ENCODE data around the gene YARS1. TPM values are rescaled to one million over a fixed set of nuclear protein-coding genes. Genes with fewer than 3 reads are reported as not detected.

Gene YARS1
- total RNA-seq, 1 donor from 2014 or later, result 197 TPM

DNA sequence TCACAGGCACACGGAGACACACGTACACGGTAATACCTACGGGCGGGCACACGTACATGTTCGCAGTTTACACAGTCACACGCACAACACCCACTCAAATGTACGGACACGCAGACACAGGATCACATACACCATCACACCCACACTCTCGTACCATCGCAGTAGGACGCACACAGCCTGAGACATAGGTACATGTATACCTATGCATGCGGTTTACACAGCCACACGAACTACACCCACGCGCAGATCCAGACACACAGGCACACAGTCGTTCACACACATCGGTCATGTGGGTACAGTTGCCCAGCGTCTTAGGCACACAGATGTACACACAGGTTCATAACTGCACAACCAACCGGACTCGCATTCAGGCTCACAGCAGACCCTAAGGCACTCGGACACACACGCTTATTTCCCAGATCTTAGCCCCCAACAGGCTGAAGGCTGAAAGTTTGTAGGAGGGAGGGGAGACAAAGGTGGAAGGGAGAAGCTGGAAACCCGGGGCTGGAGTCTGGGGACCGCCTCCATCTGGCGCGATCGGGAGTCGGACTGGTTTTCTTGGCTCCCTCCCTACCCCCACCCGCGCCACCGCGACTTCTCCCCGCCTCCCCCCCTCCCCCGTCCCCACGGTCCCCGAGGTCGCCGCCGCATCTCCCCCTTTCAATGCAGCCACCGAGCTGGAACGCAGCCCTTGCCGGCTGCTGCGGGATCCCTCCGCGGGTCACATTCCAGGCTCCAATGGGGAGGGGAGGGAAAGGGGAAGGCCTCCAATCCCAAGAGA lies 62.7 kb downstream of the YARS1 start:
- TF ChIP-seq, protein P1, sequence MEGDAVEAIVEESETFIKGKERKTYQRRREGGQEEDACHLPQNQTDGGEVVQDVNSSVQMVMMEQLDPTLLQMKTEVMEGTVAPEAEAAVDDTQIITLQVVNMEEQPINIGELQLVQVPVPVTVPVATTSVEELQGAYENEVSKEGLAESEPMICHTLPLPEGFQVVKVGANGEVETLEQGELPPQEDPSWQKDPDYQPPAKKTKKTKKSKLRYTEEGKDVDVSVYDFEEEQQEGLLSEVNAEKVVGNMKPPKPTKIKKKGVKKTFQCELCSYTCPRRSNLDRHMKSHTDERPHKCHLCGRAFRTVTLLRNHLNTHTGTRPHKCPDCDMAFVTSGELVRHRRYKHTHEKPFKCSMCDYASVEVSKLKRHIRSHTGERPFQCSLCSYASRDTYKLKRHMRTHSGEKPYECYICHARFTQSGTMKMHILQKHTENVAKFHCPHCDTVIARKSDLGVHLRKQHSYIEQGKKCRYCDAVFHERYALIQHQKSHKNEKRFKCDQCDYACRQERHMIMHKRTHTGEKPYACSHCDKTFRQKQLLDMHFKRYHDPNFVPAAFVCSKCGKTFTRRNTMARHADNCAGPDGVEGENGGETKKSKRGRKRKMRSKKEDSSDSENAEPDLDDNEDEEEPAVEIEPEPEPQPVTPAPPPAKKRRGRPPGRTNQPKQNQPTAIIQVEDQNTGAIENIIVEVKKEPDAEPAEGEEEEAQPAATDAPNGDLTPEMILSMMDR (IDR thresholded peaks at IDR 0.05; ENCODE audit: partially characterized antibody, unreplicated experiment), result no peak
- H3K4me3 Mint-ChIP-seq (ENCODE audit: unreplicated experiment), result peak overlapping the region; percentile 96
- H3K4me1 Mint-ChIP-seq (ENCODE audit: low read depth, unreplicated experiment), result peaks cover 9% of the 10 kb centered on the region
- H3K27me3 Mint-ChIP-seq (ENCODE audit: unreplicated experiment), result peaks cover 2% of the 10 kb centered on the region
- H3K9me3 Mint-ChIP-seq (ENCODE audit: unreplicated experiment), result peaks cover 2% of the 10 kb centered on the region
- DNase-seq, result peak; percentile 64
- no peaks in the 10 kb centered on the region for H3K36me3 Mint-ChIP-seq (ENCODE audit: unreplicated experiment)
- peak overlapping the region; percentile 46 for H3K27ac Mint-ChIP-seq (ENCODE audit: unreplicated experiment)

DNA sequence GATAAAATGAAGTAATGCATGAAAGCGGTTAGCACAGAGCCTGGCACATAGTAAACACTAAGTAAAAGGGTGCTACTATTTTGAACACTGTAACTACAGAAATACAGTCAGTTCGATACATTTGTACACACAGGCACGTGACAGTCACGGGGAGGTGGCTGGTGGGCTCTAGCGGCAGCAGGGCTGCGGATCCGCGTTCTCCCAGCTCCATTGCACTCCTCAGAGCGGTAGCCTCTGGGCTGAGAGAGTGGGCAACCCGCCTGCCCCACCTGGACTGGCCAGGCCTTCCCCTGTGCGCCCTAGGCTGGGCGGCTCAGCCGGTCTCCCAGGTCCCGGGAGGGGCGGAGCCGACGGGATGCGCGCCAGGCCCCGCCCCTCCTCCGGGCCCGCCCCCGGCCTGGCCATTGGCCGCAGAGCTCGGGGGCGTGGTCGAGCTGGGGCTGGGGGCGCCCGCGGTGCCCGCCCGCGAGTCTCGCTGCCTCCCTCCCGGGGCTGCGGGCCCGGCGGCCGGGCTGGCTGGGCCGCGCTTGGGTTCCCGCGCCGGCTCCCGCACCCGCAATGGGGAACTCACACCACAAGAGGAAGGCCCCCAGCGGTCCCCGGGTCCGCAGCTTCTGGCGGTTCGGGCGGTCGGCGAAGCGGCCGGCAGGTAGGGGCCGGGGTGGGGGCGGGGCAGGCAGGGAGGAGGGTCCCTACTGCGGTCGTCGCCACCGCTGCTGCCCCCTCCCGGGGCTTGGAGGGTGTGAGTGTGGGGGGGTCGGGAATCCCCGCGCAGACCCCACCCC lies 63.4 kb downstream of the YARS1 start:
- Mint-ChIP-seq H3K4me1 (ENCODE audit: low read depth, unreplicated experiment) (peaks cover 9% of the 10 kb centered on the region), H3K27ac (ENCODE audit: unreplicated experiment) (no peak overlapping the region)

DNA sequence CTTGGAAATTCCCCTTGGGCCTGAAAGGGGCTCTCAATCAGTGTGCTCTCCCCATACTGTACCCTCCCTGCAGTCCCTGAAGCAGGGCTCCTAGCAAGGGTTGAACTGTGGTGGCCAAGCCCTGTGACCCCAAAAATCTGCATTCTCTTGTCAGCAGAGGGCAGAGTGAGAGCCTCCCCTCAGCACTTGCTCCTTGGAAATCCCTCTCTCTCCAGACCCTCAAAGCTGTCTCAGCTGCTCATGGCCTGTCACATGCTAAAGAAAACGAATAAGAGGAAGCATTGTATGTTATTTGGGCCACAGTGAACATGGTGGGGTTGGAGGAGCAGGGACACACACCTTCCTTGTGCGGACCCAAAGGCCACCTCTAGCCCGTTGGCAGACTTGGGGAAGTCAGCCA lies 67.4 kb downstream of the YARS1 start:
- Mint-ChIP-seq H3K36me3 (ENCODE audit: unreplicated experiment) (no peaks in the 10 kb centered on the region), H3K9me3 (ENCODE audit: unreplicated experiment) (peaks cover 3% of the 10 kb centered on the region), H3K27me3 (ENCODE audit: unreplicated experiment) (peaks cover 5% of the 10 kb centered on the region), H3K27ac (ENCODE audit: unreplicated experiment) (no peak overlapping the region), H3K4me1 (ENCODE audit: low read depth, unreplicated experiment) (peaks cover 6% of the 10 kb centered on the region), H3K4me3 (ENCODE audit: unreplicated experiment) (no peak overlapping the region)
- DNase-seq, result no peak
- TF ChIP-seq, protein P1 (IDR thresholded peaks at IDR 0.05; ENCODE audit: partially characterized antibody, unreplicated experiment), result no peak

More for the DNA sequence above, 63.4 kb downstream of the YARS1 start:
- H3K4me3 Mint-ChIP-seq (ENCODE audit: unreplicated experiment), result peak overlapping the region; percentile 96
- H3K27me3 Mint-ChIP-seq (ENCODE audit: unreplicated experiment), result peaks cover 2% of the 10 kb centered on the region
- TF ChIP-seq, protein P1 (IDR thresholded peaks at IDR 0.05; ENCODE audit: partially characterized antibody, unreplicated experiment), result no peak
- peak; percentile 90 for DNase-seq
- H3K36me3 Mint-ChIP-seq (ENCODE audit: unreplicated experiment), result no peaks in the 10 kb centered on the region
- H3K9me3 Mint-ChIP-seq (ENCODE audit: unreplicated experiment), result peaks cover 4% of the 10 kb centered on the region

DNA sequence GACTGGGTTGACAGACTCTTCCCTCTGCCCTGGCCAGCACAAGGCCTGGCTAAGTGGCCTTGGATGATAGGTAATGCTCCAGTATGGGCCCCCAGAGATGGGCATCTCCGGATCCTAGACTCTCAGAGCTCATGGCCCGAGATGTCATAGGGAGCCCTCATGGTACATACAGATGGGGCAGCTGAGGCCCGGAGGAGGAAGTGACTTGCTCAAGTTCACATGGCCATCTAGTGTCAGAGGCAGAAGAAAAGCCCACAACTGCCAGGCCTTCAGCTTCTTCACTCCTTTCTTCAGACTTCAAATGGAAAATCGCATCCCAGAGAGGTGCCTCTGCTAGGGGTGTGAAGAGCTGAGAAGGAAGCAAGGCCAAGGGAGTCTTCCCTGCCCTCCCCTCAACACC lies 67.8 kb downstream of the YARS1 start:
- Mint-ChIP-seq H3K36me3 (ENCODE audit: unreplicated experiment) (no peaks in the 10 kb centered on the region), H3K4me1 (ENCODE audit: low read depth, unreplicated experiment) (peaks cover 6% of the 10 kb centered on the region), H3K27ac (ENCODE audit: unreplicated experiment) (no peak overlapping the region), H3K9me3 (ENCODE audit: unreplicated experiment) (peaks cover 3% of the 10 kb centered on the region), H3K27me3 (ENCODE audit: unreplicated experiment) (peaks cover 5% of the 10 kb centered on the region), H3K4me3 (ENCODE audit: unreplicated experiment) (no peak overlapping the region)
- TF ChIP-seq, protein P1 (IDR thresholded peaks at IDR 0.05; ENCODE audit: partially characterized antibody, unreplicated experiment), result no peak
- no peak for DNase-seq

DNA sequence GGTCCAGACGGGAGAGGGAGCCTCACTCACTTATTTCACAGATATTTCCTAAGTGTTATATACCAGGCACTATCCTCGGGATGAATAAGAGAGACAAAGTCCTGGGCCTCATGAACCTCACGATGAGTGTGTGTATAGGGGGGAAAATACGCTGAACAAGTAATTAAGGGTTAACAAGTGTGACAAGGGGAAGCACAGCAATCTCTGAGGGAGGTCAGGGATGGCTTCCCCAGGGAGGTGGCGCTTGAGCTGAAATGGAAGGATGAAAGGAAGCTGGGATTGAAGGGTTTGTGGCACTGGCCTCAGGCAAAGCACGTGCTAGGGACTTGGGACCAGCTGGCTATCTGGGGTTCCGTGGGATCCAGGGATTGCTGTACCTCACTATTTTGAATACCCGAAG lies 68.2 kb downstream of the YARS1 start:
- H3K4me3 Mint-ChIP-seq (ENCODE audit: unreplicated experiment), result no peak overlapping the region
- TF ChIP-seq, protein P1 (IDR thresholded peaks at IDR 0.05; ENCODE audit: partially characterized antibody, unreplicated experiment), result no peak
- no peaks in the 10 kb centered on the region for H3K36me3 Mint-ChIP-seq (ENCODE audit: unreplicated experiment)
- DNase-seq, result peak; percentile 44
- peaks cover 6% of the 10 kb centered on the region for H3K27me3 Mint-ChIP-seq (ENCODE audit: unreplicated experiment)
- no peak overlapping the region for H3K27ac Mint-ChIP-seq (ENCODE audit: unreplicated experiment)
- peaks cover 3% of the 10 kb centered on the region for H3K9me3 Mint-ChIP-seq (ENCODE audit: unreplicated experiment)
- H3K4me1 Mint-ChIP-seq (ENCODE audit: low read depth, unreplicated experiment), result peaks cover 6% of the 10 kb centered on the region

Measured in glutamatergic neuron (in vitro differentiated cells).